IMR-90 (cell line): ENCODE results near the gene CHST3. TPM values are rescaled to one million over a fixed set of nuclear protein-coding genes. Genes with fewer than 3 reads are reported as not detected.

ENCODE experiments used
- ATAC-seq: fragments of 200-7000 bp; cut with Tn5 transposase; 2 replicates; pipeline ENCODE4 v1.9.1; 2020; ENCODE audit warnings: low read depth, mild to moderate bottlenecking, moderate library complexity
- BruUV-seq: library from RNA; stranded (reverse); fragments of 400-500 nt; replicated peaks from 2 replicates; lab custom pipeline; 2021; lab: Mats Ljungman, UMichigan
- CTCF ChIA-PET: fragments of 300-600 bp; formaldehyde crosslinking; extraction: SDS; loops from one replicate; lab custom pipeline; 2021; ENCODE audit warnings: antibody characterized with exemption; lab: Yijun Ruan, JAX
- POLR2A ChIA-PET: fragments of 300-600 bp; sonication (Branson Sonifier 250); formaldehyde crosslinking; loops from one replicate; lab custom pipeline; 2022; ENCODE audit warnings: antibody characterized with exemption; ENCODE audit not compliant: unreplicated experiment; lab: Charles Lee
- DNase-seq: peaks from one replicate; pipeline ENCODE4 v3.0.0; 2013
- H2AFZ ChIP-seq: replicated peaks from 2 replicates; pipeline ENCODE3; 2013; ENCODE audit warnings: low read length, mild to moderate bottlenecking; ENCODE audit not compliant: poor library complexity
- H2AK5ac ChIP-seq: 2 replicates; pipeline ENCODE4 v1.6.1; 2013; ENCODE audit warnings: low read depth, low read length, inconsistent platforms
- H2AK9ac ChIP-seq: replicated peaks from 2 replicates; pipeline ENCODE3; 2013; ENCODE audit warnings: mild to moderate bottlenecking, low read depth, low read length, moderate library complexity; ENCODE audit not compliant: poor library complexity
- H2BK120ac ChIP-seq: 2 replicates; pipeline ENCODE4 v1.6.1; 2013; ENCODE audit warnings: low read depth, low read length, inconsistent platforms
- H2BK15ac ChIP-seq: 3 replicates; pipeline ENCODE4 v1.6.1; 2013; ENCODE audit warnings: low read depth, low read length, inconsistent platforms
- H2BK20ac ChIP-seq: 2 replicates; pipeline ENCODE4 v1.6.1; 2013; ENCODE audit warnings: low read depth, mild to moderate bottlenecking, inconsistent platforms, low read length, moderate library complexity
- H2BK5ac ChIP-seq: 2 replicates; pipeline ENCODE4 v1.6.1; 2013; ENCODE audit warnings: mild to moderate bottlenecking, low read depth, low read length, inconsistent platforms; ENCODE audit not compliant: poor library complexity, severe bottlenecking
- H3K14ac ChIP-seq: replicated peaks from 2 replicates; pipeline ENCODE4 v1.6.1; 2013; ENCODE audit warnings: low read depth, low read length, inconsistent platforms
- H3K18ac ChIP-seq: 2 replicates; pipeline ENCODE4 v1.6.1; 2013; ENCODE audit warnings: low read depth, low read length, control low read depth
- H3K23ac ChIP-seq: 2 replicates; pipeline ENCODE4 v1.6.1; 2013; ENCODE audit warnings: low read depth, low read length, inconsistent platforms
- H3K27ac ChIP-seq: 2 replicates; pipeline ENCODE4 v1.5.1; 2013; ENCODE audit warnings: mild to moderate bottlenecking, control low read depth, low read length; ENCODE audit not compliant: insufficient read depth
- H3K27me3 ChIP-seq: 2 replicates; pipeline ENCODE4 v1.6.1; 2013; ENCODE audit warnings: low read length; ENCODE audit not compliant: control insufficient read depth, insufficient read depth
- H3K36me3 ChIP-seq: 2 replicates; pipeline ENCODE4 v1.6.1; 2013; ENCODE audit warnings: low read length, mixed read lengths; ENCODE audit not compliant: control insufficient read depth, insufficient read depth
- H3K4ac ChIP-seq: 2 replicates; pipeline ENCODE4 v1.6.1; 2013; ENCODE audit warnings: low read depth, low read length, inconsistent platforms
- H3K4me1 ChIP-seq: 2 replicates; pipeline ENCODE4 v1.6.1; 2013; ENCODE audit warnings: low read length, mixed read lengths; ENCODE audit not compliant: control insufficient read depth, insufficient read depth
- H3K4me2 ChIP-seq: 2 replicates; pipeline ENCODE4 v1.6.1; 2013; ENCODE audit warnings: low read depth, mild to moderate bottlenecking, control low read depth, low read length, moderate library complexity
- H3K4me3 ChIP-seq: 2 replicates; pipeline ENCODE4 v1.5.1; 2013; ENCODE audit warnings: low read depth, mild to moderate bottlenecking, control low read depth, low read length, moderate library complexity; ENCODE audit not compliant: insufficient read depth
- H3K56ac ChIP-seq: 2 replicates; pipeline ENCODE4 v1.6.1; 2013; ENCODE audit warnings: low read length, inconsistent platforms; ENCODE audit not compliant: insufficient read depth; ENCODE audit errors: extremely low read depth
- H3K79me1 ChIP-seq, 2 experiments: 2 replicates each; pipeline ENCODE4 v1.6.1; 2013; ENCODE audit warnings: low read length in 2 of 2, inconsistent platforms in 1 of 2, low read depth in 1 of 2
- H3K9ac ChIP-seq: 2 replicates; pipeline ENCODE4 v1.6.1; 2013; ENCODE audit warnings: low read depth, low read length, control low read depth
- H3K9me1 ChIP-seq: 2 replicates; pipeline ENCODE4 v1.6.1; 2013; ENCODE audit warnings: low read length, inconsistent platforms; ENCODE audit not compliant: insufficient read depth
- H3K9me3 ChIP-seq: 2 replicates; pipeline ENCODE4 v1.6.1; 2013; ENCODE audit warnings: low read length; ENCODE audit not compliant: control insufficient read depth, insufficient read depth
- H4K20me1 ChIP-seq: 2 replicates; pipeline ENCODE4 v1.6.1; 2013; ENCODE audit warnings: low read length, inconsistent platforms; ENCODE audit not compliant: insufficient read depth
- H4K5ac ChIP-seq: 2 replicates; pipeline ENCODE4 v1.6.1; 2013; ENCODE audit warnings: mild to moderate bottlenecking, low read depth, low read length, control low read depth
- H4K8ac ChIP-seq, 2 experiments: 2 replicates each; pipeline ENCODE4 v1.6.1; 2013; ENCODE audit warnings: low read depth in 2 of 2, low read length in 2 of 2, control low read depth in 1 of 2, inconsistent platforms in 1 of 2
- H4K91ac ChIP-seq: 2 replicates; pipeline ENCODE4 v1.6.1; 2013; ENCODE audit warnings: low read depth, low read length, inconsistent platforms; ENCODE audit not compliant: insufficient read depth
- BHLHE40 ChIP-seq: fragments of 150-350 bp; IDR thresholded peaks from 2 replicates; pipeline ENCODE4 v1.6.1; 2016; ENCODE audit warnings: mild to moderate bottlenecking, low read depth, low read length
- CEBPB ChIP-seq: IDR thresholded peaks from 2 replicates; pipeline ENCODE4 v1.6.1; 2012; ENCODE audit warnings: low read depth, low read length, improper control_type of control experiment
- CHD1 ChIP-seq: IDR thresholded peaks from 2 replicates; pipeline ENCODE4 v1.6.1; 2012; ENCODE audit warnings: low read depth, low read length, improper control_type of control experiment
- FOS ChIP-seq: fragments of 150-350 bp; IDR thresholded peaks from 2 replicates; pipeline ENCODE4 v1.6.1; 2016; ENCODE audit warnings: low read depth, low read length
- MAFK ChIP-seq: IDR thresholded peaks from 2 replicates; pipeline ENCODE4 v1.6.1; 2012; ENCODE audit warnings: low read depth, low read length, improper control_type of control experiment
- MAZ ChIP-seq: IDR thresholded peaks from 2 replicates; pipeline ENCODE4 v1.6.1; 2012; ENCODE audit warnings: low read depth, mild to moderate bottlenecking, low read length, improper control_type of control experiment, moderate library complexity, borderline replicate concordance
- MXI1 ChIP-seq: IDR thresholded peaks from 2 replicates; pipeline ENCODE4 v1.6.1; 2012; ENCODE audit warnings: low read depth, mild to moderate bottlenecking, low read length, moderate library complexity, borderline replicate concordance
- NFE2L2 ChIP-seq: fragments of 150-350 bp; IDR thresholded peaks from 2 replicates; pipeline ENCODE4 v1.6.1; 2016; ENCODE audit warnings: low read depth, mild to moderate bottlenecking, low read length
- POLR2A ChIP-seq: IDR thresholded peaks from 2 replicates; pipeline ENCODE4 v1.6.1; 2012; ENCODE audit warnings: mild to moderate bottlenecking, low read depth, low read length
- RAD21 ChIP-seq: IDR thresholded peaks from 2 replicates; pipeline ENCODE4 v1.6.1; 2012; ENCODE audit warnings: low read length, improper control_type of control experiment
- RCOR1 ChIP-seq: IDR thresholded peaks from 2 replicates; pipeline ENCODE4 v1.6.1; 2012; ENCODE audit warnings: mild to moderate bottlenecking, low read length, improper control_type of control experiment; ENCODE audit not compliant: insufficient replicate concordance
- RFX5 ChIP-seq: IDR thresholded peaks from 2 replicates; pipeline ENCODE4 v1.8.0; 2012; ENCODE audit warnings: low read depth, mild to moderate bottlenecking, low read length, moderate library complexity
- SMC3 ChIP-seq: fragments of 150-350 bp; IDR thresholded peaks from 2 replicates; pipeline ENCODE4 v1.6.1; 2016; ENCODE audit warnings: low read depth, mild to moderate bottlenecking, antibody characterized with exemption, low read length, moderate library complexity
- WGBS, 2 experiments: methylation state at CpG; one replicate each; pipeline versions ENCODE4 v1.1.5 to v1.1.7; 2013; ENCODE audit warnings: missing lambda C conversion rate in 2 of 2; ENCODE audit not compliant: insufficient read length in 1 of 2; ENCODE audit errors: extremely low coverage in 2 of 2; 5-methylcytosine and 5-hydroxymethylcytosine counted together
- dilution Hi-C: fragments of 300-500 bp; cut with HindIII; formaldehyde crosslinking; loops from one replicate; pipeline ENCODE4 v1.14.3; 2018; ENCODE audit warnings: low sequenced_read_pairs; ENCODE audit not compliant: unreplicated experiment
- in situ Hi-C: fragments of 300-500 bp; cut with MboI; formaldehyde crosslinking; loops from 3 replicates; pipeline ENCODE4 v1.14.3; 2019; ENCODE audit warnings: low sequenced_read_pairs, inconsistent platforms, mixed read lengths
- intact Hi-C: fragments of 100-400 bp; cut with micrococcal nuclease; formaldehyde crosslinking; loops from 2 replicates; pipeline ENCODE4 v1.10.0; 2022
- polyA plus RNA-seq, 3 experiments: library from polyadenylated mRNA; depleted of rRNA; stranded (reverse); fragments of >200 nt; gene quantifications; 2 replicates each; pipeline ENCODE4 v1.2.3, GENCODE V29; 2012; ENCODE audit warnings: low replicate concordance in 1 of 3
- total RNA-seq: library from RNA; depleted of rRNA; stranded (reverse); fragments of >200 nt; gene quantifications from 2 replicates; pipeline ENCODE4 v1.2.3, GENCODE V29; 2012
- TF ChIP-seq, protein P1 (sequence below): conservative IDR thresholded peaks from 2 replicates; pipeline ENCODE4 v1.5.1; 2012; ENCODE audit warnings: mild to moderate bottlenecking, low read depth, low read length, improper control_type of control experiment
- TF ChIP-seq, protein P2 (sequence below): fragments of 150-350 bp; IDR thresholded peaks from 2 replicates; pipeline ENCODE4 v1.6.1; 2016; ENCODE audit warnings: low read depth, mild to moderate bottlenecking, low read length, moderate library complexity, borderline replicate concordance
- TF ChIP-seq, protein P3 (sequence below): fragments of 150-350 bp; IDR thresholded peaks from 2 replicates; pipeline ENCODE4 v1.6.1; 2017; ENCODE audit warnings: mild to moderate bottlenecking, antibody characterized with exemption, low read length, low read depth

CHST3 gene
- total and polyA plus RNA-seq, 2 of the 4 experiments (the other 2 are of a cell fraction) = 8.6 to 9.0 TPM

DNA sequence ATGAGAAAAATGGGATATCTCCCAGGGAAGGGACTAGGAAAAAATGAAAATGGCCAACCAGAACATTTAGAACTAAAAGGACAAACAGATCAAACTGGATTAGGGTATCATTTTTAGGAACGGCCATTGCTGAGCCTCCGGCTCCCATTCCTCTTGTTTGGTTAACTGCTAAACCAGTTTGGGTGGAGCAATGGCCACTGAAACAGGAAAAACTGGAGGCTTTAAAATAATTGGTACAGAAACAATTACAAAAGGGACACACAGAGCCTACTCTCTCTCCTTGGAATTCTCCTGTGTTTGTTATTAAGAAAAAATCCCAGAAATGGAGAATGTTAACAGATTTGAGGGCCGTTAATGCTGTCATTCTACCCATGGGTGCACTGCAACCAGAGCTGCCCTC, 4.7 kb upstream of the CHST3 start:
- no peak overlapping the region for H3K23ac ChIP-seq
- H3K9me1 ChIP-seq = no peaks in the 10 kb centered on the region; the same call in 1 of the 2 replicates
- no peak overlapping the region for H2BK120ac ChIP-seq
- H4K5ac ChIP-seq = no peak overlapping the region
- no peak overlapping the region for H2AFZ ChIP-seq
- H2AK5ac ChIP-seq = no peak overlapping the region
- H3K4me1 ChIP-seq = no peaks in the 10 kb centered on the region
- in situ Hi-C loops (loop anchor here (5.0 kb wide), 1 partner anchor 88 kb away; no protein-coding TSS in a partner anchor), dilution Hi-C loops (no loop called here), intact Hi-C loops (loop anchor here (5.0 kb wide), 2 partner anchors 62 to 373 kb away; no protein-coding TSS in a partner anchor)
- H2BK5ac ChIP-seq = no peak overlapping the region
- no peak overlapping the region for H4K8ac ChIP-seq
- POLR2A ChIA-PET = no interaction called here
- no peak for DNase-seq
- no peak overlapping the region for H2BK15ac ChIP-seq
- no peaks in the 10 kb centered on the region for H4K20me1 ChIP-seq
- H3K4me2 ChIP-seq = no peak overlapping the region
- no peak overlapping the region for H3K4ac ChIP-seq
- H3K79me1 ChIP-seq = no peaks in the 10 kb centered on the region
- TF ChIP-seq RCOR1 (no peak), CEBPB (no peak), NFE2L2 (no peak), FOS (no peak), RFX5 (no peak), MAFK (no peak), MAZ (no peak), RAD21 (no peak), POLR2A (no peak), MXI1 (no peak), CHD1 (no peak), SMC3 (no peak), BHLHE40 (no peak)
- TF ChIP-seq, protein P1, sequence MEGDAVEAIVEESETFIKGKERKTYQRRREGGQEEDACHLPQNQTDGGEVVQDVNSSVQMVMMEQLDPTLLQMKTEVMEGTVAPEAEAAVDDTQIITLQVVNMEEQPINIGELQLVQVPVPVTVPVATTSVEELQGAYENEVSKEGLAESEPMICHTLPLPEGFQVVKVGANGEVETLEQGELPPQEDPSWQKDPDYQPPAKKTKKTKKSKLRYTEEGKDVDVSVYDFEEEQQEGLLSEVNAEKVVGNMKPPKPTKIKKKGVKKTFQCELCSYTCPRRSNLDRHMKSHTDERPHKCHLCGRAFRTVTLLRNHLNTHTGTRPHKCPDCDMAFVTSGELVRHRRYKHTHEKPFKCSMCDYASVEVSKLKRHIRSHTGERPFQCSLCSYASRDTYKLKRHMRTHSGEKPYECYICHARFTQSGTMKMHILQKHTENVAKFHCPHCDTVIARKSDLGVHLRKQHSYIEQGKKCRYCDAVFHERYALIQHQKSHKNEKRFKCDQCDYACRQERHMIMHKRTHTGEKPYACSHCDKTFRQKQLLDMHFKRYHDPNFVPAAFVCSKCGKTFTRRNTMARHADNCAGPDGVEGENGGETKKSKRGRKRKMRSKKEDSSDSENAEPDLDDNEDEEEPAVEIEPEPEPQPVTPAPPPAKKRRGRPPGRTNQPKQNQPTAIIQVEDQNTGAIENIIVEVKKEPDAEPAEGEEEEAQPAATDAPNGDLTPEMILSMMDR = no peak
- TF ChIP-seq, protein P2, sequence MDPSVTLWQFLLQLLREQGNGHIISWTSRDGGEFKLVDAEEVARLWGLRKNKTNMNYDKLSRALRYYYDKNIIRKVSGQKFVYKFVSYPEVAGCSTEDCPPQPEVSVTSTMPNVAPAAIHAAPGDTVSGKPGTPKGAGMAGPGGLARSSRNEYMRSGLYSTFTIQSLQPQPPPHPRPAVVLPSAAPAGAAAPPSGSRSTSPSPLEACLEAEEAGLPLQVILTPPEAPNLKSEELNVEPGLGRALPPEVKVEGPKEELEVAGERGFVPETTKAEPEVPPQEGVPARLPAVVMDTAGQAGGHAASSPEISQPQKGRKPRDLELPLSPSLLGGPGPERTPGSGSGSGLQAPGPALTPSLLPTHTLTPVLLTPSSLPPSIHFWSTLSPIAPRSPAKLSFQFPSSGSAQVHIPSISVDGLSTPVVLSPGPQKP = no peak
- TF ChIP-seq, protein P3, sequence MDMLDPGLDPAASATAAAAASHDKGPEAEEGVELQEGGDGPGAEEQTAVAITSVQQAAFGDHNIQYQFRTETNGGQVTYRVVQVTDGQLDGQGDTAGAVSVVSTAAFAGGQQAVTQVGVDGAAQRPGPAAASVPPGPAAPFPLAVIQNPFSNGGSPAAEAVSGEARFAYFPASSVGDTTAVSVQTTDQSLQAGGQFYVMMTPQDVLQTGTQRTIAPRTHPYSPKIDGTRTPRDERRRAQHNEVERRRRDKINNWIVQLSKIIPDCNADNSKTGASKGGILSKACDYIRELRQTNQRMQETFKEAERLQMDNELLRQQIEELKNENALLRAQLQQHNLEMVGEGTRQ = no peak
- H3K9me3 ChIP-seq = peaks cover 11% of the 10 kb centered on the region
- H3K56ac ChIP-seq = no peak overlapping the region
- ATAC-seq = no peak
- CTCF ChIA-PET = interaction anchor here (1.4 to 1.5 kb wide), 2 partner anchors 89 to 91 kb away, joined by 4 read pairs; no protein-coding TSS in a partner anchor
- H2AK9ac ChIP-seq = no peak overlapping the region
- H3K4me3 ChIP-seq = no peak overlapping the region
- no peak overlapping the region for H4K91ac ChIP-seq
- BruUV-seq = no TSS peak
- no peaks in the 10 kb centered on the region for H3K36me3 ChIP-seq
- no peak overlapping the region for H3K18ac ChIP-seq
- H3K27ac ChIP-seq = no peak overlapping the region
- 100% methylated on average over 1 of the region's 3 CpGs; no CpG with 5 or more reads in 1 of the 2 experiments for WGBS, 2 experiments
- no peak overlapping the region for H3K14ac ChIP-seq
- no peak overlapping the region for H2BK20ac ChIP-seq
- H3K27me3 ChIP-seq = no peaks in the 10 kb centered on the region; the same call in 1 of the 2 replicates
- H3K9ac ChIP-seq = no peak overlapping the region
